ENCODE data around the gene DTX3. TPM values are rescaled to one million over a fixed set of nuclear protein-coding genes. Genes with fewer than 3 reads are reported as not detected.

Gene DTX3
- total RNA-seq, 1 experiment from 2014 or later = 57.0 TPM

GRCh38 chr12:57640175-57641042, 35.8 kb downstream of the DTX3 start:
- ChIA-PET POLR2A (no interaction called here), CTCF (no interaction called here)
- Mint-ChIP-seq H3K36me3 (peaks cover 15% of the 10 kb centered on the region), H3K27ac (no peak overlapping the region), H3K4me3 (no peak overlapping the region), H3K27me3 (ENCODE audit: low read depth) (peaks cover 36% of the 10 kb centered on the region), H3K9me3 (peaks cover 28% of the 10 kb centered on the region), H3K4me1 (peaks cover 17% of the 10 kb centered on the region)
- DNase-seq (ENCODE audit: low spot score) (no peak), ATAC-seq (no peak)
- TF ChIP-seq ARID4B (CRISPR knock-in tag; IDR thresholded peaks at IDR 0.05; ENCODE audit: borderline replicate concordance) = no peak
- no peak for TF ChIP-seq HMGA2 (CRISPR knock-in tag; IDR thresholded peaks at IDR 0.05)
- no peak for TF ChIP-seq PRDM15 (CRISPR knock-in tag; IDR thresholded peaks at IDR 0.05)
- TF ChIP-seq MAX (CRISPR knock-in tag; IDR thresholded peaks at IDR 0.05) = no peak
- no peak for TF ChIP-seq ZMAT4 (CRISPR knock-in tag; IDR thresholded peaks at IDR 0.05)
- TF ChIP-seq ATF3 (CRISPR knock-in tag; conservative IDR thresholded peaks at IDR 0.05) = no peak
- no peak for TF ChIP-seq ZNF416 (CRISPR knock-in tag; IDR thresholded peaks at IDR 0.05)
- TF ChIP-seq CDX4 (CRISPR knock-in tag; IDR thresholded peaks at IDR 0.05; ENCODE audit: borderline replicate concordance) = no peak

GRCh38 chr12:57641699-57642442, 37.2 kb downstream of the DTX3 start:
- ATAC-seq = no peak
- TF ChIP-seq E2F1 (CRISPR knock-in tag; IDR thresholded peaks at IDR 0.05) = no peak
- no peak for TF ChIP-seq SMAD3 (CRISPR knock-in tag; IDR thresholded peaks at IDR 0.05; ENCODE audit: borderline replicate concordance)
- no peak for TF ChIP-seq USF1 (CRISPR knock-in tag; IDR thresholded peaks at IDR 0.05)
- TF ChIP-seq PRDM15 (CRISPR knock-in tag; IDR thresholded peaks at IDR 0.05) = no peak
- TF ChIP-seq JAZF1 (CRISPR knock-in tag; IDR thresholded peaks at IDR 0.05) = no peak
- TF ChIP-seq ZMAT4 (CRISPR knock-in tag; IDR thresholded peaks at IDR 0.05) = no peak
- TF ChIP-seq TCF7 (CRISPR knock-in tag; IDR thresholded peaks at IDR 0.05; ENCODE audit: low read depth) = no peak
- TF ChIP-seq HMGA2 (CRISPR knock-in tag; IDR thresholded peaks at IDR 0.05) = no peak

More at GRCh38 chr12:57641699-57642442, 37.2 kb downstream of the DTX3 start:
- ChIA-PET POLR2A (no interaction called here), CTCF (interaction anchor here (0.9 to 1.9 kb wide), 7 partner anchors 9 to 94 kb away, joined by 3 to 14 read pairs (median 3); partner anchors contain the start of genes B4GALNT1, DTX3 and OS9)
- Mint-ChIP-seq H3K27me3 (ENCODE audit: low read depth) (peaks cover 37% of the 10 kb centered on the region), H3K4me3 (no peak overlapping the region), H3K36me3 (peaks cover 23% of the 10 kb centered on the region), H3K9me3 (peaks cover 35% of the 10 kb centered on the region), H3K4me1 (peaks cover 17% of the 10 kb centered on the region), H3K27ac (no peak overlapping the region)
- DNase-seq (ENCODE audit: low spot score) = no peak
